Inflammatory macrophage treated with lipopolysaccharide for 4 hours (primary cell): ENCODE measurements around the gene FXYD2.

ENCODE experiments used
- DNase-seq: peaks from one replicate; pipeline ENCODE4 v3.0.0-alpha.2; 2020

FXYD2 gene

GRCh38 chr11:117857734-117858414, 33.3 kb upstream of the FXYD2 start:
- DNase-seq: no peak

- no peak for DNase-seq
Observed at GRCh38 chr11:117855912-117856651, 31.5 kb upstream of the FXYD2 start.

- no peak for DNase-seq
Observed at GRCh38 chr11:117855186-117855845, 30.8 kb upstream of the FXYD2 start.

GRCh38 chr11:117852309-117852708, 27.8 kb upstream of the FXYD2 start:
- no peak for DNase-seq

- no peak for DNase-seq
Observed at GRCh38 chr11:117851852-117852251, 27.3 kb upstream of the FXYD2 start.

- peak; percentile 54 for DNase-seq
Observed at GRCh38 chr11:117851106-117851505, 26.6 kb upstream of the FXYD2 start.

- no peak for DNase-seq
Observed at GRCh38 chr11:117849781-117850414, 25.4 kb upstream of the FXYD2 start.

GRCh38 chr11:117843666-117844484, 19.3 kb upstream of the FXYD2 start:
- DNase-seq: peak; percentile 72

- peak; percentile 97 for DNase-seq
Observed at GRCh38 chr11:117842131-117842941, 17.8 kb upstream of the FXYD2 start.

GRCh38 chr11:117841551-117842031, 17.0 kb upstream of the FXYD2 start:
- DNase-seq: no peak

- peak; percentile 37 for DNase-seq
Observed at GRCh38 chr11:117840881-117841550, 16.5 kb upstream of the FXYD2 start.

- DNase-seq: no peak
Observed at GRCh38 chr11:117839936-117840813, 15.6 kb upstream of the FXYD2 start.

GRCh38 chr11:117839380-117839881, 14.9 kb upstream of the FXYD2 start:
- no peak for DNase-seq

- no peak for DNase-seq
Observed at GRCh38 chr11:117838901-117839300, 14.4 kb upstream of the FXYD2 start.

GRCh38 chr11:117837791-117838190, 13.2 kb upstream of the FXYD2 start:
- no peak for DNase-seq

- no peak for DNase-seq
Observed at GRCh38 chr11:117837070-117837776, 12.7 kb upstream of the FXYD2 start.

- peak; percentile 44 for DNase-seq
Observed at GRCh38 chr11:117836077-117836960, 11.8 kb upstream of the FXYD2 start.

GRCh38 chr11:117835576-117835975, 11.0 kb upstream of the FXYD2 start:
- no peak for DNase-seq
